ENCODE data around the gene DHX57.

GRCh38 chr2:38775097-38775920 is 100.4 kb downstream of the DHX57 start:
- TF ChIP-seq POLR2A (IDR thresholded peaks at IDR 0.05) (no peak), CTCF (IDR thresholded peaks at IDR 0.05 in 4 of 5, conservative IDR thresholded peaks at IDR 0.05 in 1 of 5) (no peak)

Measured in gastrocnemius medialis (tissue), 4 donors.